HL-60 (cell line): ENCODE results near the gene ALDH4A1.

Experiments used
- DNase-seq, 2 experiments: peaks; one replicate each; pipeline ENCODE4 v3.0.0-alpha.2; 2010 to 2020; ENCODE audit warnings: low read depth in 1 of 2, low spot score in 1 of 2
- H3K27ac ChIP-seq: fragments of 250-450 bp; sonication (Bioruptor Pico); replicated peaks from 2 replicates; pipeline ENCODE4 v1.5.1; 2020; ENCODE audit warnings: mild to moderate bottlenecking, moderate library complexity
- H3K27me3 ChIP-seq: fragments of 250-450 bp; sonication (Bioruptor Pico); 2 replicates; pipeline ENCODE4 v1.5.1; 2021; ENCODE audit warnings: mild to moderate bottlenecking, moderate library complexity; ENCODE audit not compliant: insufficient read depth, poor library complexity, severe bottlenecking
- H3K4me3 ChIP-seq: replicated peaks from 2 replicates; pipeline ENCODE4 v1.5.1; 2011; ENCODE audit warnings: mild to moderate bottlenecking, control low read depth, low read length; ENCODE audit not compliant: insufficient read depth
- GABPA ChIP-seq: IDR thresholded peaks from 2 replicates; pipeline ENCODE4 v1.6.1; 2012; ENCODE audit warnings: low read depth
- POLR2AphosphoS5 ChIP-seq: IDR thresholded peaks from 2 replicates; pipeline ENCODE4 v1.6.1; 2012; ENCODE audit warnings: low read depth
- SPI1 ChIP-seq: IDR thresholded peaks from 2 replicates; pipeline ENCODE4 v1.6.1; 2012; ENCODE audit warnings: low read depth, mild to moderate bottlenecking, borderline replicate concordance
- TF ChIP-seq, protein P1 (sequence below): IDR thresholded peaks from 2 replicates; pipeline ENCODE4 v1.6.1; 2012; ENCODE audit warnings: low read depth; ENCODE audit not compliant: insufficient replicate concordance
- TF ChIP-seq, protein P2 (sequence below): IDR thresholded peaks from one replicate; pipeline ENCODE4 v1.5.1; 2011; ENCODE audit warnings: low read length, control low read depth, inconsistent platforms; ENCODE audit not compliant: insufficient read depth

Gene ALDH4A1

DNA sequence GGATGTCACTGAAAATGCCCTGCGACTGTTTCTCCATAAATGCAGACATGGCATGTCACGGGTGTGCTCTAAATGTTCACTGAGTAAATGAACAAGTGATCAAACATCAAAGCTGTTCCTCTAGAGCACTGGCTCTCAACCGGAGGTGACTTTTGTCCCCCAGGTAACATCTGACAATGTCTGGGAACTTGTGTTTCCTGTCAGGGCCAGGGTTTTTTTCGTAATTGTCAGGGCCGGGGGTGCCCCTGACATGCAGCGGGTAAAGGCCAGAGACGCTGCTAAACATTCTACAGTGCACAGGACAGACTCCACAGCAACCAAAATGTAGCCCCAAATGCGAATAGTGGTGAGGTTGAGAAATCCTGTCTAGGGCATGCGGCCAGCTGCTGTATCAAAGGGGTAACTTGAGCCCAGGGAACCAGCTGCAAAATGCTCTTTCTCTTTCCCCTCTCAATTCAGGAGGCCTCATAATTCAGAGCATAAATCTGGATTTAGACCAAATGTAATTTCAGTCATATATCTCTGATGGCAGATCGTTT, 2.0 kb downstream of the ALDH4A1 start:
- H3K27me3 ChIP-seq = no peaks in the 10 kb centered on the region
- peak overlapping the region; percentile 100; the same call in 1 of the 2 replicates for H3K27ac ChIP-seq
- H3K4me3 ChIP-seq = no peak overlapping the region
- TF ChIP-seq POLR2AphosphoS5 (no peak), GABPA (no peak), SPI1 (no peak)
- TF ChIP-seq, protein P1, sequence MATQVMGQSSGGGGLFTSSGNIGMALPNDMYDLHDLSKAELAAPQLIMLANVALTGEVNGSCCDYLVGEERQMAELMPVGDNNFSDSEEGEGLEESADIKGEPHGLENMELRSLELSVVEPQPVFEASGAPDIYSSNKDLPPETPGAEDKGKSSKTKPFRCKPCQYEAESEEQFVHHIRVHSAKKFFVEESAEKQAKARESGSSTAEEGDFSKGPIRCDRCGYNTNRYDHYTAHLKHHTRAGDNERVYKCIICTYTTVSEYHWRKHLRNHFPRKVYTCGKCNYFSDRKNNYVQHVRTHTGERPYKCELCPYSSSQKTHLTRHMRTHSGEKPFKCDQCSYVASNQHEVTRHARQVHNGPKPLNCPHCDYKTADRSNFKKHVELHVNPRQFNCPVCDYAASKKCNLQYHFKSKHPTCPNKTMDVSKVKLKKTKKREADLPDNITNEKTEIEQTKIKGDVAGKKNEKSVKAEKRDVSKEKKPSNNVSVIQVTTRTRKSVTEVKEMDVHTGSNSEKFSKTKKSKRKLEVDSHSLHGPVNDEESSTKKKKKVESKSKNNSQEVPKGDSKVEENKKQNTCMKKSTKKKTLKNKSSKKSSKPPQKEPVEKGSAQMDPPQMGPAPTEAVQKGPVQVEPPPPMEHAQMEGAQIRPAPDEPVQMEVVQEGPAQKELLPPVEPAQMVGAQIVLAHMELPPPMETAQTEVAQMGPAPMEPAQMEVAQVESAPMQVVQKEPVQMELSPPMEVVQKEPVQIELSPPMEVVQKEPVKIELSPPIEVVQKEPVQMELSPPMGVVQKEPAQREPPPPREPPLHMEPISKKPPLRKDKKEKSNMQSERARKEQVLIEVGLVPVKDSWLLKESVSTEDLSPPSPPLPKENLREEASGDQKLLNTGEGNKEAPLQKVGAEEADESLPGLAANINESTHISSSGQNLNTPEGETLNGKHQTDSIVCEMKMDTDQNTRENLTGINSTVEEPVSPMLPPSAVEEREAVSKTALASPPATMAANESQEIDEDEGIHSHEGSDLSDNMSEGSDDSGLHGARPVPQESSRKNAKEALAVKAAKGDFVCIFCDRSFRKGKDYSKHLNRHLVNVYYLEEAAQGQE = no peak
- TF ChIP-seq, protein P2, sequence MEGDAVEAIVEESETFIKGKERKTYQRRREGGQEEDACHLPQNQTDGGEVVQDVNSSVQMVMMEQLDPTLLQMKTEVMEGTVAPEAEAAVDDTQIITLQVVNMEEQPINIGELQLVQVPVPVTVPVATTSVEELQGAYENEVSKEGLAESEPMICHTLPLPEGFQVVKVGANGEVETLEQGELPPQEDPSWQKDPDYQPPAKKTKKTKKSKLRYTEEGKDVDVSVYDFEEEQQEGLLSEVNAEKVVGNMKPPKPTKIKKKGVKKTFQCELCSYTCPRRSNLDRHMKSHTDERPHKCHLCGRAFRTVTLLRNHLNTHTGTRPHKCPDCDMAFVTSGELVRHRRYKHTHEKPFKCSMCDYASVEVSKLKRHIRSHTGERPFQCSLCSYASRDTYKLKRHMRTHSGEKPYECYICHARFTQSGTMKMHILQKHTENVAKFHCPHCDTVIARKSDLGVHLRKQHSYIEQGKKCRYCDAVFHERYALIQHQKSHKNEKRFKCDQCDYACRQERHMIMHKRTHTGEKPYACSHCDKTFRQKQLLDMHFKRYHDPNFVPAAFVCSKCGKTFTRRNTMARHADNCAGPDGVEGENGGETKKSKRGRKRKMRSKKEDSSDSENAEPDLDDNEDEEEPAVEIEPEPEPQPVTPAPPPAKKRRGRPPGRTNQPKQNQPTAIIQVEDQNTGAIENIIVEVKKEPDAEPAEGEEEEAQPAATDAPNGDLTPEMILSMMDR = no peak
- DNase-seq = peak in 1 of 2 experiments; percentile 67

DNA sequence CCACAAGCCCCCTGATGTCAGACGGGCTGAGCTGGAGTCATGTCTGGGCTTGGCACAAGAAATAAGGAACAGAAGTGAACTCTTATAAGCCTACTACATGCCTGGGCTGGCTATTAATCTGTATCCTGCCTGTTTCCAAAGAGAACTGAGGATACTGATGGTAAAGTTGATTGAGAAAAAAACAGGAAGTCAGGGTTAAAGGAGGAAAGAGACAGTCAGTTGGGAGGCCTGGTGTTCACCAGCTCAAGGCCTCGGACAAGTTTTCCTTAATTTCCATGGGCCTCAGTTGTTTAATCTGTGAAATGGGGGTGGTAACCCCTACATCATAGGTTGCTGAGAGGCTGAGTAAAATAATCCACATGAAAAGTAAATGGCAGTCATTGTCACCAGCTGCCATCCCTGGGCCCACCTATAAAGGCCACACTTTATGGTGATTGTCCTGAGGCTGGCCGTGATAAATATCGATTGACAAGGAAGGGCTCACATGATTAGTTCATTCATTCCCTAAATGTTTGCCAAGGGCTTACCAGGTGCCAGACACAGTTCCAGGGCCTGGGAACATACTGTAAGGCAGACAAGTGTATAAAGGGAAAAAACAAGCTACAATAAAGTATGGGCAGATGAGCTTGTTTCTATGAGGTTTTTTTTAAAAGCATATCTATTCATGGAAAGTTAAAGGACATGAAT, 2.8 kb downstream of the ALDH4A1 start:
- no peak overlapping the region for H3K27ac ChIP-seq

GRCh38 chr1:18898567-18898966, 3.8 kb downstream of the ALDH4A1 start:
- no peak for DNase-seq
- Histone ChIP-seq H3K27me3 (no peaks in the 10 kb centered on the region), H3K4me3 (no peak overlapping the region), H3K27ac (no peak overlapping the region)
- no peak for TF ChIP-seq GABPA
- TF ChIP-seq, protein P2 = no peak
- TF ChIP-seq, protein P1 = no peak
- TF ChIP-seq POLR2AphosphoS5 = no peak
- no peak for TF ChIP-seq SPI1

More for the DNA sequence above, 2.8 kb downstream of the ALDH4A1 start:
- no peak for DNase-seq
- TF ChIP-seq SPI1 (peak; percentile 88), POLR2AphosphoS5 (no peak), GABPA (no peak)
- TF ChIP-seq, protein P1 = no peak
- TF ChIP-seq, protein P2 = no peak
- no peaks in the 10 kb centered on the region for H3K27me3 ChIP-seq
- H3K4me3 ChIP-seq = no peak overlapping the region
